NCI-H446 (cell line): ENCODE measurements around the gene SBK2.
"Not testable (repeated sequence)": the region's sequence is repeated elsewhere in the genome, so short reads cannot be mapped to it uniquely, and the experiment has no call there.

Source experiments
- DNase-seq, 2 experiments: peaks; one replicate each; lab custom pipeline; 2025; lab: John Stamatoyannopoulos, UW

Gene SBK2

DNA sequence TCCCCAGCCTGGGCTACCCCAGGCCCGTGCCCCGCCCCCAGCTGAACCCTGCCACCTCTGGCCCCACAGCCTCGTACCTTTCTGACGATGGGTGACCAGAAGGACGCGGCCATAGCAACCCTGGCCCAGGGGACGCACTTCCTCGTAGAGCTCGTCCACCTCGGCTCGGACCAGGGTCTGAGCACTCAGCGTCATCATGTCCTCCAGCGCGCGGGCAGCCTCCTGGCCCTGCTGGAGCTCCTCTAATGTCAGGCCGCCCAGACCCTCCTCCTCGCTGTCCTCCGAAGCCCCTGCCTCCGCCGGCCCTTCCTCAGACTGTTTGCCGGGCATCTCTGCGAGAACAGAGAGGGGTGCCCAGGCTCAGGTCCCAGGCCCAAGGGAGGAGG, 975 bp downstream of the SBK2 start:
- no peak for DNase-seq

- no peak for DNase-seq
Measured at GRCh38 chr19:55535173-55535964, 1.6 kb downstream of the SBK2 start.

DNA sequence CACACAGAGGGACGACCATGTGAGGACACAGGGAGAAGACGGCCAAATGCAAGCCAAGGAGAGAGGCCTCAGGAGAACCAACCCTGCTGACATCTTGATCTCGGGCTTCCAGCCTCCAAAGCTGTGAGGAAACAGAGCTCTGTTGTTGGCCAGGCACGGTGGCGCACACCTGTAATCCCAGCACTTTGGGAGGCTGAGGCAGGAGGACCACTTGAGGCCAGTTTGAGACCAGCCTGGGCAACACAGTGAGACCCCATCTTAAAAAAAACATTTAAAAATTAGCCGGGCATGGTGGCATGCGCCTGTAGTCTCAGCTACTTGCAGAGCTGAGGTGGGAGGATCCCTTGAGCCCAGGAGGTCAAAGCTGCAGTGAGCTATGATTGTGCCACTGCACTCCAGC, 2.7 kb downstream of the SBK2 start:
- DNase-seq, result not testable (repeated sequence)

- no peak for DNase-seq
Measured at GRCh38 chr19:55530996-55531395, 5.9 kb downstream of the SBK2 start.

DNA sequence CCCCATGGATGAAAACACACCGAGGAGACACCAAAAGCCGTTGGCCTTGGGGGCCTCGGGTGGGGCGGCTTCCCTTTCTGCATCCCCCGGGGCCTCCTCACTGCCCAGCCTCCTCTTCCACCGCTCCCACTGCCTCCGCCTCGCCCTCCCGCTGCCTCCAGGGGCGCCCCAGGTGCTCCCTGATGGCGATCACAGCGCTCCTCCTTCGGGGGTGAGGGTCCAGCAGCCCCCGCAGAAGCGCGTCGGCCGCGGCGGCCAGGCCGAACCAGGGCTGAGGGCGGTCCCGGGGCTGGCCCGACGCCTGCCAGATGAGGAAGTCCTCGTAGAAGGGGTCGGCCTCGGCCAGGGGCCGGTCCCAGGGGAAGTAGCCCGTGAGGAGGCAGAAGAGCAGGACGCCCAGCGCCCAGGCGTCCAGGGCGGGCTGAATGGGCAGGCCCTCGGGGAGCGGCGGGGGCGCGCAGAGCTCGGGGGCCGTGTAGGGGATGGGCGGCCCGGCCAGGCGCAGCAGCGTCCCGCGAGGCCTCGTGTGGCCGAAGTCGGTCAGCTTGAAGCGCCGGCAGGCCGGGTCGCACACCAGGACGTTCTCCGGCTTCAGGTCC, 7.2 kb downstream of the SBK2 start:
- DNase-seq, result no peak

- DNase-seq, result peak; percentile 37 to 81
Measured at GRCh38 chr19:55528030-55528803, 8.7 kb downstream of the SBK2 start.

GRCh38 chr19:55527197-55528029, 9.5 kb downstream of the SBK2 start:
- DNase-seq, result no peak

DNA sequence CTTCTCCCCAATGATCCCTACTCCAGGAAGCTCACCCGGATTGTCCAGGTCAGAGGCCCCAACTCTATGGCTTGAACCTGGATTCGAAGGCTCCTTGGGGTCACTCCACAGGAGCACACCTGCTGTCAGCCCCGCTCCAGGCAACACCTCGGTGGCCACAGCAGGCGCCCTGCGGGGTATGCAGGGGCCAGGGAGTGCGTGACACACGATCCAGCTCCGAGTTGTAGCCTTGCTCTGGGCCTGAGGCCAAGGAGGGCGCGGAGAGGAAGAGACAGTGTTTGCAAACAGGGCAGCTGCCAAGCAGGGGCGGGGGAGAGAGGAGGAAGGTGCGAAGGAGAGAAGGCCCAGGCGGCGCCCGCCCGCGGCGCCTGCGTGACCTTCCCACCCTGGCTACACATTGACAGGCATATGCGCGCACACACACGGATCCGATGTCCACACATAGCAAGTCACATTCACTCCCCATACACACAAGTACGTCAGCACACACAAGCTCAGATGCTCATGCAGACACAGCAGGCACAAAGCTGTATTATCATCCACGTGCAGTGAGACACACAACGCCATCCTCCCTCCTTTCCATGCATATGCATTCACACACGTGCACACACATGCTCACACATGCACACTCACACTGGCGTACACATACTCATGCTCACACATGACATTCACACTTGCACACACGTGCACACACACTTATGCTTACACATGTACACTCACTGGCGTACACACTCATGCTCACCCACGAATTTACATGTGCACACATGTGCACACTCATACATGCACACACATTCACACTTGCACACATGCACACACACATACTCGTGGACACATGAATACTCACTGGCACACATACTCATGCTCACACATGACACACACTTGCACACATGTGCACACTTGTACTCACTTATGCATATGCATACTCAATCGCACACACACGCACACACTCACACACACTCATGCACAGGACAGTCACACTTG, 10.4 kb downstream of the SBK2 start:
- DNase-seq, result peak; percentile 35 to 70

DNA sequence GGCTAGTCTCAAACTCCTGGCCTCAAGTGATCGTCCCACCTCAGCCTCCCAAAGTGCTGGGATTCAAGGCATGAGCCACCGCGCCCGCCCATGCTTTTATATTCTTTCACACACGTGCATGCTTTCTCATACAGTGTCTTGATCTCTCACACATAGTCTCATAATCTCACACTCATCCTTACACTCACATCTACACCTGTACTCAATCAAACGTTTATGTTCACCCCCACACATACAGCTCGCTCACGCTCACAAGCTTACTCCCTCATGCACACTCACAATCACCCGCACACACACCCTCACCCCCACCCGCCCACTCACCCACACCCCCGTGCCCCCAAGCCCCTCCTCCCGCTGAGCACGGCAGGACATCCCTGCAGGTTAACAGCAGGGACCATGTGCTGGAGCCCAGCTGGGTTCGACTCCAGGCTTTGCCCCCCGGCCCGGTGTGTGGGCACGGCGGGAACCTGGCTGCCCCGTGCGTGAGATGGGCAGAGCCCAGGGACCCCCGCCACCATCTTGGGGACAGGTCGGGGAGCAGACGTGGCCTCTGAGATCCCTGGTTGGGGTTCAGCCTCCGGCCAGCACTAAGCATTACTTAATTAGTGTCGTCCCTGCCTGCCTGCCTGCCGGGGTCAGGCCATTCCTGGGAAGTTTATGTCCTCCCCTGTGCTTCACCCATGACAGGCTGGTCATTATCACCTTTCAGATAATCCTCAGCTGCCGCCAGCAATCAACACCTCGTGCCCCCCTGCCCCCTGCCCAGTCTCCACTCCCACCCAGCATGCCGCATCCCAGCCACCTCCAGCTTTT, 11.4 kb downstream of the SBK2 start:
- no peak for DNase-seq

DNA sequence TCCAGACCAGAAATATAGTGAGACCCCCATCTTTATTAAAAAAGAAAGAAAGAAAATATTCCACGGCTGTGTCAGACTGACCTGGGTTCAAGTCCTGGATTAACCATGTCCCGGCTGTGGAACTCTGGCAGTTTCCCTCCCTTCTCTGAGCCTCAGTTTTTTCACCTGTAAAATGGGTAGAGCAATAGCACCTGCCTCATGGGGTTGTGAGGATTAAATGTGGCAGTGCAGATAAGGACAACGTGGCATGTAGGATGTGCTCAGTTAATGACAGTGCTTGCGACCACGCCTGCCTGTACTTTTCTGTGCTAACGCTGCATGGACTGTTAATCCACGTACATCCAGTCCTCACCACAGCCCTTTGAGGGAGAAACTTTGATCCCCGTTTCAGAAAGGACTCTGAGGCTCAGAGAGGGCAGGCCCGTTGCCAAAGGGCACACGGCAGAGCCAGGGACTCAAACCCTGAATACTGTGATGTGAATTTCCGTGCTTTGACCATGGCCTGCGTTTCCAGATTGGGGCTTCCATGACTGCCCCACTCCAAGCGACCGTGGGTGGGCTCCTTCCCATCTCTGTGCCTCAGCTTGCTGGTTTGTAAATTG, 16.1 kb downstream of the SBK2 start:
- DNase-seq, result no peak

- DNase-seq, result no peak
Measured at GRCh38 chr19:55519451-55520311, 17.3 kb downstream of the SBK2 start.

GRCh38 chr19:55516878-55517620, 19.9 kb downstream of the SBK2 start:
- DNase-seq, result peak; percentile 87 to 97

DNA sequence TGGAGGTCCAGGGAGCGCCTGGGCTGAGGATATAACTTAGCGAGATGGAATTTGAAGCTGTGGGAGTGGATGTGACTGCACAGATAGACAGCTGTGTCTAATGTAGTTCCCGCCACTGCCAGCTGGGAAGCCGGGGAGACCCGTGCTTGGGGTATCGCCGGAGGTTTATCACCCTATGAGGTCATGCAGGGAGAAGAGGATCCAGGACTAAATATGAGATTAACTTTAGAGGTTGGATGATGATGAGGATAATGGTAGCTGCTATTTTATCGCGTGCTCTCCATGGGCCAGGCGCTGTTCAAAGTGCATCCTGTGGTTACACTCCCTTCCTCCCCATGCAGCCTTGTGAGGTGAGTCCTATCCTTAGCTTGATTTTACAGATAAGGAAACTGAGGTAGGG, 28.8 kb downstream of the SBK2 start:
- no peak for DNase-seq

DNA sequence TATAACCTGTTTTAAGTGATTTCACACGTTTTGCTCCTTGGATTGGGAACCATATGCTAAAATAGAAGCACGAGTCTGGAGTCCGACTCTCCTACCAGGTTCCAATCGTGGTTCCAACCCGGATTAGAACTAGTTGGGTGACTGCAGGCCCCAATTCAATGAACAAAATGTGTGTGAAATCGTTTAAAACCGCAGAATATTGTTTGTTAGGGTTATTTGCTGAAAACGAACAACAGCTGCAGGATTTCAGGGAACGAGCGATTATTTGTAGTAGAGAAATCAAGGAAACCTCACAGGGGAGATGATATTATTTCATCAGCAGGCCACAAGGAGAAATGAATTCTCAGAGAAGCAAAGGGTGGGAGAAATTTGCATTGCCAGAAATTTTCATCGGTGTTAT, 32.0 kb downstream of the SBK2 start:
- DNase-seq, result no peak

DNA sequence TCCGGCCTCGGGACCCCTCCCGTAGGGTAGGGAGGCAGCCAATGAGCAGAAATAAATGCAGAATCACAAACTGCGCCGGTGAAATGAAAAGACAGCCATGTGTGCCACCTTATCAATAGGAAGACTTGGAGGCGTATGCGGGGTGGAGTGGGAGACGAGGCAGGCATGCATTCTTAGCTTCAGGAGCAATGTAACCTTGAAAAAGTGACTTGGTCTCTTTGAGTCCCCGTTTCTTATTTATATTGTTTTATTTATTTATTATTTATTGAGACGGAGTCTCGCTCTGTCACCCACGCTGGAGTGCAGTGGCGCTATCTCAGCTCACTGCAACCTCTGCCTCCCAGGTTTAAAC, 32.7 kb downstream of the SBK2 start:
- no peak for DNase-seq

DNA sequence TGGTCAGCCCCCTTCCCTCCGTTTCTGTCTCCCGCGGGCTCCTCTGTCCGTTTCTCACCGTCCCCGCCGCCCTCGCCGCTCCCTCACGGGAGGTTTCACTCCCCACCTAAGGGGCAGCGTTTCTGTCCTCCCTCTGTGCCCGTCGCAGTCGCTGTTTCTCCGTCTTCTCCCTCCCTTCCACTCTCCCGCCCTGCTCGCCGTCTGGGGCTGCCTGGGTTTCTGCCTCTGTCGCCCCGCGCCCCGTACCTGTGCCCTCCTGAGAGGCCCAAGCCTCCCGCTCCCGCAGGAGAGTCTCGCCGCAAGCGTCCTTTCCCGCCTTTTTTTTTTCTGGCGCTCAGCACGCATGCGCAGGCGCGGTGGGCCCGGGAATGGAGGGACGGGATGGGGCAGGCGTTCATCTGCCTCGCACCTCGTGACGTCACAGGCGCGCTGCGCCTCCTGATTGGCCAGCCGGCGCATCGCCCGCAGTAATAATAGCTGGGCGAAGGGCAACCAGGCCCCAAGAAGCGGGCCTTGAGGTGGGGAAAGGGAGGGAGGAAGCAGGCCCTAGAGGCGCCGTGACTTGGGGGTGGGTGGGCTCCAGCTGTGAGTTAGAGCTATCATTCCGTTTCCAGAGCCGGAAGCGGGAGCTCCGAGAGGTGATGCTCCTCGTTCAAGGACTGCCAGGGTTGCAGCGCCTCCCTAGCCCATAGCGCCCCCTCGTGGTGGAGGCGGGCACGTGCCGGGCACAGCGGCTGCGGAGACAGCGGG, 33.3 kb downstream of the SBK2 start:
- peak; percentile 88 to 96 for DNase-seq

GRCh38 chr19:55503157-55503501, 33.8 kb downstream of the SBK2 start:
- DNase-seq, result no peak
